Islet of Langerhans (tissue), 1 donor: Measurements from ENCODE around the gene ZP3.
"Not testable (repeated sequence)": the region's sequence is repeated elsewhere in the genome, so short reads cannot be mapped to it uniquely, and the experiment has no call there.

Source experiments
- FAIRE-seq: peaks from one replicate; lab custom pipeline; 2011; peaks lifted over from hg19 to GRCh38; lab: Jason Lieb, UNC

Gene ZP3

DNA sequence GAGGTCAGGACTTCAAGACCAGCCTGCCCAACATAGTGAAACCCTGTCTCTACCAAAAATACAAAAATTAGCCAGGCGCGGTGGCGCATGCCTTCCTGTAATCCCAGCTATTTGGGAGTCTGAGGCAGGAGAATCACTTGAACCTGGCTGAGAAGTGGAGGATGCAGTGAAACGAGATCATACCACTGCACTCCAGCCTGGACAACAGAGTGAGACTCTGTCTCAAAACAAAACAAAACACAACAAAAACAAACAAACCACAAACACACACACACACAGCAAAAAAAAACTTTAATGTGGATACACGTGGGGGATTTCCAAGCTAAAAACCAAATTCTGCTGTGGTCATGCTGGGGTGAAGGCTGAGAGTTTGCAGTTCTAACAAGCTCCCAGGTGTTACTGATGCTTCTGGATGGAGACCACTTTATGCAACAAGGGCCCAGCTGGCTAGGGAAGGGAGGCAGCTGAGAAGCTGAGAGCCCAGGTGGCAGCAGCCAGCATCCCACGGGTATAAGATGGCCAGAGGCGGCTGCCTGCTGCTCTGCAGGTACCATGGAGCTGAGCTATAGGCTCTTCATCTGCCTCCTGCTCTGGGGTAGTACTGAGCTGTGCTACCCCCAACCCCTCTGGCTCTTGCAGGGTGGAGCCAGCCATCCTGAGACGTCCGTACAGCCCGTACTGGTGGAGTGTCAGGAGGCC lies at the start of gene ZP3:
TSS of gene ZP3 (plus strand) at position 538 of the 699 bp plus-strand sequence. CDS start at position 553, 15 bp downstream.
- no peak for FAIRE-seq

- no peak for FAIRE-seq
These were observed 49.5 kb upstream of the ZP3 start for GRCh38 chr7:76375251-76375650.

- no peak for FAIRE-seq
These were observed 47.4 kb upstream of the ZP3 start for GRCh38 chr7:76377186-76377918.

GRCh38 chr7:76380623-76380966 lies 44.2 kb upstream of the ZP3 start:
- no peak for FAIRE-seq

DNA sequence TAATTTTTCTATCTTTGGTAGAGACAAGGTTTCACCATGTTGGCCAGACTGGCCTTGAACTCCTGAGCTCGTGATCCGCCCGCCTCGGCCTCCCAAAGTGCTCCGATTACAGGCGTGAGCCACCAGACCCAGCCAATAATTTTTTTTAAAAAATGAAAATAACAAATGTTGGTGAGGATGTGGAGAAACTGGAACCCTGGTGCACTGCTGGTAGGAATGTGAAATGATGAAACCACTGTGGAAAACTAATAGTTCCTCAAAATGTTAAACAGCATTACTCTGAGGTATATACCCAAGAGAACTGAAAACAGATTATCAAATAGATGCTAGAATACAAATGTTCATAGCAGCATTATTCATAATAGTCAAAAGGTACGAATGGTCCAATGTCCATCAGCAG lies 42.9 kb upstream of the ZP3 start:
- FAIRE-seq: no peak

DNA sequence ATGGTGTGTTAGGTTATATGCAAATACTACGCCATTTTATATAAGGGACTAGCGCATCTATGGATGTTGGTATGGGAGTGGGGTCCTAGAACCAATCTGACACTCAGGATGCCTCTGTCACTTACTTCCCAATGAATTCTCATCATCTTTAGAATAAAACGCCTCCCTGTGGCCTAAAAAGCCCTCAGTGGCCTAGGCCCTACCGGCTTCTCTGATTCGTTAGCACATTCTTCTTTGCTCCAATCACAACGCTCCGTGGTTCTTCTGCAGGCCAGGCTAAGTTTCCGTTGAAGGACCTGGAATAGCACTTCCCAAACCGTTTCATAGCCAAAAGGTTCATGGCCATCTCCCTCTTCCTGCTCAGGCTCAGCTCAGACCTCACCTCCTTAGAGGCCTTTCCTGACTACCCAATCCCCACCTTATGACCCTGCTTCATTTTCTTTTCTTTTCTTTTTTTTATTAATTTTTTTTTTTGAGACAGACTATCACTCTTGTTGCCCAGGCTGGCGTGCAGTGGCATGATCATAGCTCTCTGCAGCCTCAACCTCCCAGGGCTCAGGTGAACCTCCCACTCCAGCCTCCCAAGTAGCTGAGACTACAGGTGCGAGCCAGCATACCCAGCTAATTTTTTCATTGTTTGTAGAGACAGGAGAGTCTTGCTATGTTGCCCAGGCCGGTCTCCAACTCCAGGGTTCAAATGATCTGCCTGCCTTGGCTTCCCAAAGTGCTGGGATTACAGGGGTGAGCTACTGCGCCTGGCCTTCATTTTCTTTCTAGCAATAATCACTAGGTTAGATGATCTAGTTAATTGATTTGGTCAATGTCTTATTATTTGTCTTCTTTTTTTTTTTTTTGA lies 41.4 kb upstream of the ZP3 start:
- no peak for FAIRE-seq

GRCh38 chr7:76386691-76387260 lies 38.0 kb upstream of the ZP3 start:
- no peak for FAIRE-seq

DNA sequence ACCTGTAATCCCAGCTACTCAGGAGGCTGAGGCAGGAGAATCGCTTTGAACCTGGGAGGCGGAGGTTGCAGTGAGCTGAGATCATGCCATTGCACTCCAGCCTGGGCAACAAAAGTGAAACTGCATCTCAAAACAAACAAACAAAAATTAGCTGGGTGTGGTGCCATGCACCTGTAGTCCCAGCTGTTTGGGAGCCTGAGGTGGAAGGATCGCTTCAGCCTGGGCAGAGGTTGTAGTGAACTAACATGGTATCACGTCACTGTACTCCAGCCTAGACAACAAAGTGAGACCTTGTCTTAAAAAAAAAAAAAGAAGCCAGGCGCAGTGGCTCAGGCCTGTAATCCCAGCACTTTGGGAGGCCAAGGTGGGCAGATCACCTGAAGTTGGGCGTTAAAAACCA lies 37.0 kb upstream of the ZP3 start:
- FAIRE-seq: not testable (repeated sequence)

DNA sequence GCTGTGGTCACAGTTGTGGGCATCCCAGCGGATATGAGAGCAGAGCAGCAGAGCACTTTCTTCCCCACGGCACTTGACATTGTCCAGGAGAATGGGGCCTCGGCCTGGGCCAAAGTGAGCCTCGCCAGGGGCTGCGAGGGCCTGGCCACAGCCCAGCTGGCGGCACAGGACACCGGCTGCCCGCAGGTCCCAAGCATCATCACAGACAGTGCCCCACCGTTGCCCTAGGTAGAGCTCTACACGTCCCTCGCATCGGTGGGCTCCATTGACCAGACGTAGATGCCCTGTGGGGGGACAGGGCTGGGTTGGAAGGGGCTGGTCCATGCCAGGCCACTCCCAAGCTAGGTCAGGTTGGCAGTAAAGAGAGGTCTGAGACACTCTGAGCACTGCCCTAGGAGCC lies 34.7 kb upstream of the ZP3 start:
- FAIRE-seq: no peak

DNA sequence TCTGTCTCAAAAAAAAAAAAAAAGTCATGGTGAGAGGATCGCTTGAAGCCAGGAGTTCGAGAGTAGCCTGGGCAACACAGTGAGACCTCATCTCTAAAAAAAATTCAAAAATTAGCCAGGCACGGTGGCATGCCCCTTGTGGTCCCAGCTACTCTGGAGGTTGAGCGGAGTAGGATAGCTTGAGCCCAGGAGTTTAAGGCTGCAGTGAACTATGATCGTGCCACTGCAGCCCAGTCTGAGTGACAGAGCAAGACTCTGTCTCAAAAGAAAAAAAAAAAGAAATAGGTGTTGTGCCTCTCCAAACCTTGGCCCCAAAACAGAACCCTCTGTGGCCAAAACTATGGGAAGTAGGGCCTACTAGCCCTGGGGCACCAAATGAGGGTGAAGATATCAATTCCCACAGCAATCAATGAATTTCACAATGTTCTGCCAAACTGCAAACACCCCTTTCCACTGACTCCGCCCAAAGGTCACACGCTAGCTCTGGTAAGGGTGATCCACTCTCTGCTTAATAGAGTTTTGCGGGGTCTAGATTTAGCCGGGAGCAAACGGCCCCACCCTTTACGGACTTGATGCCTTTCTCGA lies 32.1 kb upstream of the ZP3 start:
- FAIRE-seq: no peak

GRCh38 chr7:76393116-76394031 lies 31.4 kb upstream of the ZP3 start:
- FAIRE-seq: no peak

DNA sequence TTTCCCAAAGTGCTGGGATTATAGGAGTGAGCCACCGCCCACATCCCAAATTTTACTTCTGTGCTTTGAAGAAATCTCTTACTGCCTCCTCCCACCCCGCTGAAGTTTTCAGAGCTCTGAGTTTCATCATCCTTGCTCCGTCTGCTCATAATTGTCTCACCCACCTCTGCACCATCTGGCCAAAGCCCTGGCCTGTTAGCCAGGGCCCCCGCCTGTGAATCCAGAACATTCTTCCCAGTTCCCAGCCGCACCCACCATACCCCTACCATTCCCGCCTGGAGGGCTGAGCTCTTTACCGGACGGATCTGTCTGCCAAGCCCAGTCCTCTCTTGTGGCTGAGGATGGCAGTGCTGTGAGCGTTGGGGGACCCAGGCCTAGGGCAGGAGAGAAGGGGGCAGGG lies 29.8 kb upstream of the ZP3 start:
- no peak for FAIRE-seq

GRCh38 chr7:76395605-76395964 lies 29.2 kb upstream of the ZP3 start:
- FAIRE-seq: not testable (repeated sequence)

GRCh38 chr7:76395965-76396726 lies 28.6 kb upstream of the ZP3 start:
- FAIRE-seq: no peak

GRCh38 chr7:76396864-76397263 lies 27.9 kb upstream of the ZP3 start:
- no peak for FAIRE-seq

- no peak for FAIRE-seq
These were observed 27.2 kb upstream of the ZP3 start for GRCh38 chr7:76397409-76398183.

GRCh38 chr7:76400248-76400647 lies 24.5 kb upstream of the ZP3 start:
- FAIRE-seq: no peak

- FAIRE-seq: not testable (repeated sequence)
These were observed 21.7 kb upstream of the ZP3 start for GRCh38 chr7:76403097-76403496.

GRCh38 chr7:76403780-76404494 lies 20.8 kb upstream of the ZP3 start:
- no peak for FAIRE-seq
